Uterus (tissue), 4 donors: ENCODE measurements around the gene RPL23. TPM values are rescaled to one million over a fixed set of nuclear protein-coding genes. Genes with fewer than 3 reads are reported as not detected.

ENCODE experiments used
- DNase-seq, 2 donors: peaks; one replicate each; pipeline ENCODE4 v3.0.0-alpha.2; 2019 to 2020
- H3K27ac ChIP-seq, 2 donors: fragments of 200-600 bp; sonication (generic); 1 replicate in 1 of 2; 2 replicates in 1 of 2; pipeline ENCODE4 v1.5.1; 2016 to 2018
- H3K27me3 ChIP-seq, 2 donors: fragments of 200-600 bp; sonication (generic); one replicate each; pipeline ENCODE4 v1.5.1; 2018 to 2019; ENCODE audit warnings: control low read depth in 1 of 2
- H3K36me3 ChIP-seq, 2 donors: fragments of 200-600 bp; sonication (generic); one replicate each; pipeline ENCODE4 v1.5.1; 2019; ENCODE audit warnings: control low read depth in 1 of 2
- H3K4me1 ChIP-seq, 2 donors: fragments of 200-600 bp; sonication (generic); one replicate each; pipeline ENCODE4 v1.5.1; 2018 to 2019; ENCODE audit warnings: control low read depth in 1 of 2
- H3K4me3 ChIP-seq, 2 donors: fragments of 200-600 bp; sonication (generic); 1 replicate in 1 of 2; 2 replicates in 1 of 2; pipeline ENCODE4 v1.5.1; 2018 to 2019; ENCODE audit warnings: mild to moderate bottlenecking in 1 of 2
- H3K9me3 ChIP-seq, 2 donors: fragments of 200-600 bp; sonication (generic); one replicate each; pipeline ENCODE4 v1.5.1; 2019; ENCODE audit warnings: control low read depth in 1 of 2
- CTCF ChIP-seq, 4 experiments: fragments of 200-600 bp in 2 of 4; fragments of 450-650 bp in 2 of 4; sonication (generic) in 2 of 4; IDR thresholded peaks; one replicate each; pipeline ENCODE4 v1.5.1; 2016 to 2019; ENCODE audit warnings: antibody characterized with exemption in 4 of 4, mild to moderate bottlenecking in 2 of 4, moderate library complexity in 1 of 4
- POLR2A ChIP-seq, 2 donors: fragments of 450-650 bp; IDR thresholded peaks; one replicate each; pipeline ENCODE4 v1.6.1; 2016; ENCODE audit warnings: antibody characterized with exemption in 2 of 2, mild to moderate bottlenecking in 1 of 2, moderate library complexity in 1 of 2
- intact Hi-C: fragments of 100-400 bp; cut with DNase I; formaldehyde crosslinking; loops from one replicate; pipeline ENCODE4 v1.15.1; 2023; ENCODE audit warnings: low total_unique reads
- total RNA-seq, 4 donors: library from RNA; depleted of rRNA in 3 of 4; stranded (reverse); fragments of >200 nt in 3 of 4; gene quantifications; one replicate each; pipeline versions ENCODE4 v1.1.0 to v1.2.4, GENCODE V29; 2014 to 2023
- donor health status: DM: yes; HTN: yes; CAD: no.

The RPL23 gene
- total RNA-seq, 4 donors from 2014 or later, result 1,418 to 5,044 (median 2,630) TPM

GRCh38 chr17:38870259-38871165 lies 17.0 kb upstream of the RPL23 start:
- no peaks in the 10 kb centered on the region for H3K27me3 ChIP-seq
- H3K9me3 ChIP-seq, result no peaks in the 10 kb centered on the region
- H3K4me1 ChIP-seq, result peaks cover 18 to 23% of the 10 kb centered on the region in 2 donors
- peak; percentile 77 to 79 for DNase-seq
- H3K4me3 ChIP-seq, result peak overlapping the region; percentile 84 to 95
- intact Hi-C loops, result no loop called here
- H3K36me3 ChIP-seq, result no peaks in the 10 kb centered on the region
- H3K27ac ChIP-seq, result peak overlapping the region; percentile 96 to 98
- peak in 1 of 4 experiments; percentile 5 for TF ChIP-seq CTCF (IDR thresholded peaks at IDR 0.05)
- no peak for TF ChIP-seq POLR2A (IDR thresholded peaks at IDR 0.05)

- peak; percentile 87 to 90 for DNase-seq
- peaks cover 18 to 22% of the 10 kb centered on the region in 2 donors for H3K4me1 ChIP-seq
- TF ChIP-seq POLR2A (IDR thresholded peaks at IDR 0.05) (peak; percentile 88 to 98), CTCF (IDR thresholded peaks at IDR 0.05) (peak in 1 of 4 experiments; percentile 10)
- H3K27ac ChIP-seq, result peak within 1 kb of the TSS; percentile 96 to 98
- H3K36me3 ChIP-seq, result no peaks in the 10 kb centered on the region
- H3K9me3 ChIP-seq, result no peaks in the 10 kb centered on the region
- no peaks in the 10 kb centered on the region for H3K27me3 ChIP-seq
- peak within 1 kb of the TSS; percentile 84 to 95 for H3K4me3 ChIP-seq
- intact Hi-C loops, result no loop called here
Observed at GRCh38 chr17:38869526-38870258, 16.2 kb upstream of the RPL23 start, which contains the start of gene LASP1. Gene LASP1 (plus strand): TSS chr17:38870058. CDS start chr17:38870190, 132 bp downstream.

GRCh38 chr17:38868817-38869525 lies 15.4 kb upstream of the RPL23 start:
- intact Hi-C loops, result no loop called here
- Histone ChIP-seq H3K36me3 (no peaks in the 10 kb centered on the region), H3K4me1 (peaks cover 11 to 22% of the 10 kb centered on the region in 2 donors), H3K27ac (peak overlapping the region; percentile 96 to 98), H3K4me3 (peak overlapping the region; percentile 84 to 95), H3K27me3 (no peaks in the 10 kb centered on the region), H3K9me3 (no peaks in the 10 kb centered on the region)
- peak in 1 of 2 donors; percentile 31 for TF ChIP-seq POLR2A (IDR thresholded peaks at IDR 0.05)
- TF ChIP-seq CTCF (IDR thresholded peaks at IDR 0.05), result peak; percentile 23 to 36 (median 25)
- DNase-seq, result peak; percentile 94 to 95

GRCh38 chr17:38867968-38868816 lies 14.7 kb upstream of the RPL23 start:
- peak overlapping the region; percentile 96 to 98 for H3K27ac ChIP-seq
- H3K27me3 ChIP-seq, result no peaks in the 10 kb centered on the region
- no peaks in the 10 kb centered on the region for H3K9me3 ChIP-seq
- peaks cover 4 to 15% of the 10 kb centered on the region in 2 donors for H3K4me1 ChIP-seq
- DNase-seq, result peak; percentile 70 to 79
- H3K36me3 ChIP-seq, result no peaks in the 10 kb centered on the region
- peak overlapping the region; percentile 84 to 95 for H3K4me3 ChIP-seq
- intact Hi-C loops, result no loop called here
- no peak for TF ChIP-seq CTCF (IDR thresholded peaks at IDR 0.05)
- no peak for TF ChIP-seq POLR2A (IDR thresholded peaks at IDR 0.05)
